Measurements from ENCODE around the gene AP1B1. TPM values are rescaled to one million over a fixed set of nuclear protein-coding genes. Genes with fewer than 3 reads are reported as not detected.
"Not testable (repeated sequence)": the region's sequence is repeated elsewhere in the genome, so short reads cannot be mapped to it uniquely, and the experiment has no call there.

AP1B1 gene
- total and polyA plus RNA-seq, 4 donors: 32.7 to 97.9 (median 50.0) TPM

DNA sequence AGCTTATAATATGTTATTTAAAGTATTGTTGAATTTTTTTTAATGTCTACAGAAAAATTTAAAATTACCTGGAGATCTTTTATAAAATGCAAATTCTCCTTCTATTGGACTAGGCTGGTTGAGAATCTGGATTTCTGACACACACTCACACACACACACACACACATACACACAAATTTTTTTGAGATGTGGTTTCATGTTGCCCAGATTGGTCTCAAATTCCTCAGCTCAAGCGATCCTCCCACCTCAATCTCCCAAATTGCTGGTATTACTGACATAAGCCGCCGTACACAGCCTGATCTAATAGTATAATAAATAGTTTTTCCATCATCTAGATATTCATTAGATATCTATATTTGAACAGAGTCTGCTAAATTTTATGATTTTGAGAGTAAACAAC lies 45.5 kb upstream of the AP1B1 start:
- no peaks in the 10 kb centered on the region for H3K9me3 ChIP-seq (ENCODE audit: control insufficient read depth in 4 of 4, insufficient read depth in 3 of 4, low read length in 3 of 4)
- H3K4me3 ChIP-seq: no peak overlapping the region
- peaks cover 0 to 2% (median 0%) of the 10 kb centered on the region in 5 donors for H3K4me1 ChIP-seq (ENCODE audit: control insufficient read depth in 5 of 5, insufficient read depth in 5 of 5, low read length in 5 of 5)
- TF ChIP-seq, protein P1, sequence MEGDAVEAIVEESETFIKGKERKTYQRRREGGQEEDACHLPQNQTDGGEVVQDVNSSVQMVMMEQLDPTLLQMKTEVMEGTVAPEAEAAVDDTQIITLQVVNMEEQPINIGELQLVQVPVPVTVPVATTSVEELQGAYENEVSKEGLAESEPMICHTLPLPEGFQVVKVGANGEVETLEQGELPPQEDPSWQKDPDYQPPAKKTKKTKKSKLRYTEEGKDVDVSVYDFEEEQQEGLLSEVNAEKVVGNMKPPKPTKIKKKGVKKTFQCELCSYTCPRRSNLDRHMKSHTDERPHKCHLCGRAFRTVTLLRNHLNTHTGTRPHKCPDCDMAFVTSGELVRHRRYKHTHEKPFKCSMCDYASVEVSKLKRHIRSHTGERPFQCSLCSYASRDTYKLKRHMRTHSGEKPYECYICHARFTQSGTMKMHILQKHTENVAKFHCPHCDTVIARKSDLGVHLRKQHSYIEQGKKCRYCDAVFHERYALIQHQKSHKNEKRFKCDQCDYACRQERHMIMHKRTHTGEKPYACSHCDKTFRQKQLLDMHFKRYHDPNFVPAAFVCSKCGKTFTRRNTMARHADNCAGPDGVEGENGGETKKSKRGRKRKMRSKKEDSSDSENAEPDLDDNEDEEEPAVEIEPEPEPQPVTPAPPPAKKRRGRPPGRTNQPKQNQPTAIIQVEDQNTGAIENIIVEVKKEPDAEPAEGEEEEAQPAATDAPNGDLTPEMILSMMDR (IDR thresholded peaks at IDR 0.05; ENCODE audit: control extremely low read depth, extremely low read depth): no peak
- ATAC-seq (ENCODE audit: insufficient read depth, low FRiP score) (no peak), DNase-seq (no peak)
- H3K36me3 ChIP-seq (ENCODE audit: control insufficient read depth in 4 of 4, insufficient read depth in 4 of 4, low read length in 4 of 4): no peaks in the 10 kb centered on the region
- H3K9ac ChIP-seq (ENCODE audit: insufficient read depth in 1 of 2, low read length in 2 of 2): no peak overlapping the region
- 92 to 95% methylated on average over 3 of the region's 3 CpGs for WGBS, 2 donors
- no peak overlapping the region for H3K27ac ChIP-seq (ENCODE audit: low read depth in 1 of 2, low read length in 1 of 2)
- peaks cover 0 to 12% (median 0%) of the 10 kb centered on the region in 3 donors for H3K27me3 ChIP-seq (ENCODE audit: control insufficient read depth in 3 of 3, insufficient read depth in 3 of 3, low read length in 2 of 3)

DNA sequence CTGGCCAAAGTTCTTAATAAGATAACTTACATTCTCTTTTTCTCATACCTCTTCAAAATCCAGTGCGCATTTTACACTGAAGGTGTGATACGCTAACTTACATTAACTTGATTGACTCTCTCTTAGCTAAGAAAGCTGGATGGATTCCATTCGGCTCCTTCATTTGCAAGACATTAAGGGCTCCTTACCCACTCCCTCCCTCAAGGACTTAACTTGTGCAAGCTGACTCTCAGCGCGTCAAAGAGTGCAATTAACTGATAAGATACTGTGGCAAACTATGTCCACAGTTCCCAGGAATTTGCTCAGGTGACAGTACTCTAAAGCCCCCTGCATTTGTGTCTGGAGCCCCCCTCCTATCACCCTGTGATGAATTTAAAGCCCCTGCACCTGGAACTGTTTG lies 43.6 kb upstream of the AP1B1 start:
- H3K4me3 ChIP-seq: no peak overlapping the region
- peaks cover 0 to 15% (median 0%) of the 10 kb centered on the region in 3 donors for H3K27me3 ChIP-seq (ENCODE audit: control insufficient read depth in 3 of 3, insufficient read depth in 3 of 3, low read length in 2 of 3)
- ATAC-seq (ENCODE audit: insufficient read depth, low FRiP score): no peak
- DNase-seq: peak; percentile 14 to 80 (median 37)
- H3K36me3 ChIP-seq (ENCODE audit: control insufficient read depth in 4 of 4, insufficient read depth in 4 of 4, low read length in 4 of 4): no peaks in the 10 kb centered on the region
- H3K4me1 ChIP-seq (ENCODE audit: control insufficient read depth in 5 of 5, insufficient read depth in 5 of 5, low read length in 5 of 5): peaks cover 0 to 2% (median 0%) of the 10 kb centered on the region in 5 donors
- H3K9me3 ChIP-seq (ENCODE audit: control insufficient read depth in 4 of 4, insufficient read depth in 3 of 4, low read length in 3 of 4): no peaks in the 10 kb centered on the region
- TF ChIP-seq, protein P1 (IDR thresholded peaks at IDR 0.05; ENCODE audit: control extremely low read depth, extremely low read depth): no peak
- no peak overlapping the region for H3K27ac ChIP-seq (ENCODE audit: low read depth in 1 of 2, low read length in 1 of 2)
- no peak overlapping the region for H3K9ac ChIP-seq (ENCODE audit: insufficient read depth in 1 of 2, low read length in 2 of 2)
- 57 to 68% methylated on average over 5 of the region's 5 CpGs for WGBS, 2 donors

DNA sequence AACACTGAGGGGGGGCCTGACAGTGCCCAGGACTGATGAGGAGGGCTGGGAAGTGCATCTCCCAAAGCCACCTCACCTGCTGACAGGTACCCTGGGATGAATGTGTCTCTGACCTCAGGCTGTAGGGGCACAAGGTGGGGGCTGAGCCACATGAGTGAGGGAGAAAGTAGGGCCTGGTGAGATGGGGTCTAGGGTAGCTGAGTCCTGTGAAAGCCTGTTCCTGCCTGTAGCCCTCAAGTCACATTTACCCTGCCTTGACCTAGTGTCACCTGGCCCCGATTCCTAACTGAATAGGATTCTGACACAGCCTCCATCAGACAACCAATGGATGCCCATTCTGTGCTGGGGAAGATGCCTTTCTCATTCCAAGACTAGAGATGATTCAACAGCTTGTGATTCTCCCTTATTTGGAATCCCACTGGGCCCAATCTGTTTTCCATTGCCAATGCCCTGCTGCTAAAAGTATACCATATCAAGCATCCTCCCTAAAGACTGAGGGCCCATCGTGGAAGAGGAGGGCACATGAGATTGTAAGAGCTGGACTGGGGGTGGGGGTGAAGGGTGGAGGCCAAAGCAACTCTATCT lies 38.9 kb upstream of the AP1B1 start:
- H3K4me1 ChIP-seq (ENCODE audit: control insufficient read depth in 5 of 5, insufficient read depth in 5 of 5, low read length in 5 of 5): peaks cover 0 to 2% (median 0%) of the 10 kb centered on the region in 5 donors
- no peak for ATAC-seq (ENCODE audit: insufficient read depth, low FRiP score)
- TF ChIP-seq, protein P1 (IDR thresholded peaks at IDR 0.05; ENCODE audit: control extremely low read depth, extremely low read depth): no peak
- peaks cover 0 to 9% (median 0%) of the 10 kb centered on the region in 3 donors for H3K27me3 ChIP-seq (ENCODE audit: control insufficient read depth in 3 of 3, insufficient read depth in 3 of 3, low read length in 2 of 3)
- no peak overlapping the region for H3K4me3 ChIP-seq
- H3K36me3 ChIP-seq (ENCODE audit: control insufficient read depth in 4 of 4, insufficient read depth in 4 of 4, low read length in 4 of 4): no peaks in the 10 kb centered on the region
- DNase-seq: no peak
- H3K9ac ChIP-seq (ENCODE audit: insufficient read depth in 1 of 2, low read length in 2 of 2): no peak overlapping the region
- no peaks in the 10 kb centered on the region for H3K9me3 ChIP-seq (ENCODE audit: control insufficient read depth in 4 of 4, insufficient read depth in 3 of 4, low read length in 3 of 4)
- 79 to 94% methylated on average over 2 of the region's 2 CpGs for WGBS, 2 donors
- H3K27ac ChIP-seq (ENCODE audit: low read depth in 1 of 2, low read length in 1 of 2): no peak overlapping the region

DNA sequence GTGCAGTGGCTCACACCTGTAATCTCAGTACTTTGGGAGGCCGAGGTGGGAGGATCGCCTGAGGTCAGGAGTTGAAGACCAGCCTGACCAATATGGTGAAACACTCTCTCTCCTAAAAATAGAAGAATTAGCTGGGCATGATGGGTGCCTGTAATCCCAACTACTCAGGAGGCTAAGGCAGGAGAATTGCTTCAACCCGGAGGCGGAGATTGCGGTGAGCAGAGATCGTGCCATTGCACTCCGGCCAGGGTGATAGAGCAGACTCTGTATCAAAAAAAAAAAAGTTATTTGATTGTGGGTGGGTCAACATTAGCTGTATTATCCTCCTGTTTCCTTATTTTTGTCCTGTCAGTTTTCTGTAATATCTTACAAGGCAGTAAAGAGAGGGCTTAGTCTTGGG lies 38.1 kb upstream of the AP1B1 start:
- H3K27ac ChIP-seq (ENCODE audit: low read depth in 1 of 2, low read length in 1 of 2): no peak overlapping the region
- H3K4me1 ChIP-seq (ENCODE audit: control insufficient read depth in 5 of 5, insufficient read depth in 5 of 5, low read length in 5 of 5): peaks cover 0 to 2% (median 0%) of the 10 kb centered on the region in 5 donors
- ATAC-seq (ENCODE audit: insufficient read depth, low FRiP score) (no peak), DNase-seq (no peak)
- TF ChIP-seq, protein P1 (IDR thresholded peaks at IDR 0.05; ENCODE audit: control extremely low read depth, extremely low read depth): no peak
- no peaks in the 10 kb centered on the region for H3K36me3 ChIP-seq (ENCODE audit: control insufficient read depth in 4 of 4, insufficient read depth in 4 of 4, low read length in 4 of 4)
- peaks cover 0 to 9% (median 0%) of the 10 kb centered on the region in 3 donors for H3K27me3 ChIP-seq (ENCODE audit: control insufficient read depth in 3 of 3, insufficient read depth in 3 of 3, low read length in 2 of 3)
- no peak overlapping the region for H3K9ac ChIP-seq (ENCODE audit: insufficient read depth in 1 of 2, low read length in 2 of 2)
- no peaks in the 10 kb centered on the region for H3K9me3 ChIP-seq (ENCODE audit: control insufficient read depth in 4 of 4, insufficient read depth in 3 of 4, low read length in 3 of 4)
- 94 to 96% methylated on average over 7 of the region's 7 CpGs for WGBS, 2 donors
- no peak overlapping the region for H3K4me3 ChIP-seq

DNA sequence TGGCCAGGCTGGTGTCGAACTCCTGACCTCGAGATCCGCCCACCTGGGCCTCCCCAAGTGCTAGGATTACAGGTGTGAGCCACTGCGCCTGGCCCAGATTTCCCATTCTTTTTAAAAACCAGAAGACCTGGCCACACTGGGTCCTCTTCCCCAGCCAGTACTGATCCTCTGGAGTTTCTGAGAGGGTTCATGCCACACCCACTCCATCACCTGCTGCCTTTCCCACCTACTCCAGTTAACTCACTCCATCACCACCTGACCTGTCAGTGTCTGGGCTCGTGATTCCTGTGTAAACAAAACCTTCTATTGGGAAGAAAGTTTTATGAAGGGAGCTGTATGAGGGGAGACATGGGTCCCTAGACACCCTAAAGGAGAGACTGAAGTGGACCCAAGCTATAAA lies 30.3 kb upstream of the AP1B1 start:
- not testable (repeated sequence) for H3K27me3 ChIP-seq (ENCODE audit: control insufficient read depth in 3 of 3, insufficient read depth in 3 of 3, low read length in 2 of 3); ATAC-seq (ENCODE audit: insufficient read depth, low FRiP score); H3K27ac ChIP-seq (ENCODE audit: low read depth in 1 of 2, low read length in 1 of 2); H3K4me1 ChIP-seq (ENCODE audit: control insufficient read depth in 5 of 5, insufficient read depth in 5 of 5, low read length in 5 of 5); DNase-seq; H3K9me3 ChIP-seq (ENCODE audit: control insufficient read depth in 4 of 4, insufficient read depth in 3 of 4, low read length in 3 of 4); H3K9ac ChIP-seq (ENCODE audit: insufficient read depth in 1 of 2, low read length in 2 of 2); H3K4me3 ChIP-seq; H3K36me3 ChIP-seq (ENCODE audit: control insufficient read depth in 4 of 4, insufficient read depth in 4 of 4, low read length in 4 of 4)
- WGBS, 2 donors: 64 to 74% methylated on average over 5 of the region's 5 CpGs
